Ishikawa (cell line): ENCODE data around the gene KNDC1.

Experiments used
- EP300 ChIP-seq: IDR thresholded peaks from 2 replicates; pipeline ENCODE4 v1.6.1; 2012; ENCODE audit warnings: borderline replicate concordance
- RAD21 ChIP-seq: IDR thresholded peaks from 2 replicates; pipeline ENCODE4 v1.6.1; 2012; ENCODE audit warnings: low read depth
- YY1 ChIP-seq: IDR thresholded peaks from 2 replicates; pipeline ENCODE4 v1.6.1; 2012; ENCODE audit warnings: low read depth
- ZBTB7A ChIP-seq: IDR thresholded peaks from 2 replicates; pipeline ENCODE4 v1.6.1; 2012; ENCODE audit warnings: low read depth
- TF ChIP-seq, protein P1 (sequence below): IDR thresholded peaks from 2 replicates; pipeline ENCODE4 v1.6.1; 2012; ENCODE audit warnings: low read depth, mild to moderate bottlenecking

DNA sequence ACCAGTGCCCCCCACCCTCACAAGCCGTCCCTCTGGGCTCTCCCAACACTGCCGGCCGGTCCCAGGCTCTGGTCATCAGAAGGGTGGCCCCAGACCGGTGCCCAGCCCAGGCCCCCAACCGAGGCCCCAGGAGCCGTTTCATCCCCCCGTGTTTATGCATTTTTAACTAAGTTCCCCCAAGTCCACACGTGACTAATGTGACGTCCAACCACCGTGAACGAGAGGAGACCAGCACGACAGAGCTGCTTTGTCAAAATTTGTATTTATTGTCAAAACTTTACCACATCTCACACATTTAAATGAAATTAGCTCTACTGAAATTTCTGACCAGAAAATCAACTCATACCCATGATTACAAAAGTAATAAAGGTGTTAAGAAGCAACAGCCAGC lies 86.2 kb downstream of the KNDC1 start:
- no peak for TF ChIP-seq YY1
- no peak for TF ChIP-seq ZBTB7A
- TF ChIP-seq, protein P1, sequence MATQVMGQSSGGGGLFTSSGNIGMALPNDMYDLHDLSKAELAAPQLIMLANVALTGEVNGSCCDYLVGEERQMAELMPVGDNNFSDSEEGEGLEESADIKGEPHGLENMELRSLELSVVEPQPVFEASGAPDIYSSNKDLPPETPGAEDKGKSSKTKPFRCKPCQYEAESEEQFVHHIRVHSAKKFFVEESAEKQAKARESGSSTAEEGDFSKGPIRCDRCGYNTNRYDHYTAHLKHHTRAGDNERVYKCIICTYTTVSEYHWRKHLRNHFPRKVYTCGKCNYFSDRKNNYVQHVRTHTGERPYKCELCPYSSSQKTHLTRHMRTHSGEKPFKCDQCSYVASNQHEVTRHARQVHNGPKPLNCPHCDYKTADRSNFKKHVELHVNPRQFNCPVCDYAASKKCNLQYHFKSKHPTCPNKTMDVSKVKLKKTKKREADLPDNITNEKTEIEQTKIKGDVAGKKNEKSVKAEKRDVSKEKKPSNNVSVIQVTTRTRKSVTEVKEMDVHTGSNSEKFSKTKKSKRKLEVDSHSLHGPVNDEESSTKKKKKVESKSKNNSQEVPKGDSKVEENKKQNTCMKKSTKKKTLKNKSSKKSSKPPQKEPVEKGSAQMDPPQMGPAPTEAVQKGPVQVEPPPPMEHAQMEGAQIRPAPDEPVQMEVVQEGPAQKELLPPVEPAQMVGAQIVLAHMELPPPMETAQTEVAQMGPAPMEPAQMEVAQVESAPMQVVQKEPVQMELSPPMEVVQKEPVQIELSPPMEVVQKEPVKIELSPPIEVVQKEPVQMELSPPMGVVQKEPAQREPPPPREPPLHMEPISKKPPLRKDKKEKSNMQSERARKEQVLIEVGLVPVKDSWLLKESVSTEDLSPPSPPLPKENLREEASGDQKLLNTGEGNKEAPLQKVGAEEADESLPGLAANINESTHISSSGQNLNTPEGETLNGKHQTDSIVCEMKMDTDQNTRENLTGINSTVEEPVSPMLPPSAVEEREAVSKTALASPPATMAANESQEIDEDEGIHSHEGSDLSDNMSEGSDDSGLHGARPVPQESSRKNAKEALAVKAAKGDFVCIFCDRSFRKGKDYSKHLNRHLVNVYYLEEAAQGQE = no peak
- no peak for TF ChIP-seq EP300
- TF ChIP-seq RAD21 = no peak
